ENCODE data around the gene DARS1.
"Not testable (repeated sequence)": the region's sequence is repeated elsewhere in the genome, so short reads cannot be mapped to it uniquely, and the experiment has no call there.

DARS1 gene

GRCh38 chr2:135980434-135981079, 4.9 kb downstream of the DARS1 start:
- DNase-seq (ENCODE audit: low read depth), result no peak

GRCh38 chr2:135975702-135976101, 9.7 kb downstream of the DARS1 start:
- no peak for DNase-seq (ENCODE audit: low read depth)

DNA sequence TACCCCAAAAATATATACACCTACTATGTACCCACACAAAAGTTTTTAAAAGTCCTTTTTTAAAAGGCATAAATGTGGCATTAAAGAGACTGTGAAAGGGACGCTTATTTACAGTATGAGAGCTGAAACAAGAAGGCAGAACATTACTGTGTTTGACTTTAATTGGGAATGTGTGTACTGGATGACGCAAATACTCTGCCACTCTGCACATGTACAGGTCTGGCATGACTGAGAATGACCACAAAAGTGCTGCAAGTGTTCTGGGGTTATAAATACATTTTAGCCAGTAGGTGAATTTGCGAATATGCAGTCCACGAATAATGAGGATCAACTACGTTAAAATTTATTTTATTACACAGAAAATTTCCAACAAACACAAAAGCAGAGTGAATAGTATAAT, 11.4 kb downstream of the DARS1 start:
- DNase-seq (ENCODE audit: low read depth), result no peak

- DNase-seq (ENCODE audit: low read depth), result no peak
Measured at GRCh38 chr2:135969655-135970387, 15.6 kb downstream of the DARS1 start.

- DNase-seq (ENCODE audit: low read depth), result no peak
Measured at GRCh38 chr2:135965756-135966155, 19.7 kb downstream of the DARS1 start.

DNA sequence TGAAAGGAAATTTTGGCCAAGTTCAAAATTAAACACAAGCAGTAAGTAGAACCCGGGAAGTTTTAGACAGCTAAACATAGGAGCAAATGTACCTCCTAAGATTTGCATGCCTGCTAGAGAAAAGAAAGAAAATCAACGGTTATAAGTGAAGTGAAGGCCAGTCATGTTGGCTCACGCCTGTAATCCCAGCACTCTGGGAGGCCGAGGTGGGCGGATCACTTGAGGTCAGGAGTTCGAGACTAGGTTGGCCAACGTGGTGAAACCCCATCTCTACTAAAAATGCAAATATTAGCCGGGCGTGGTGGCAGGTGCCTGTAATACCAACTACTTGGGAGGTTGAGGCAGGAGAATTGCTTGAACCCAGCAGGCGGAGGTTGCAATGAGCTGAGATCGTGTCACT, 21.0 kb downstream of the DARS1 start:
- not testable (repeated sequence) for DNase-seq (ENCODE audit: low read depth)

DNA sequence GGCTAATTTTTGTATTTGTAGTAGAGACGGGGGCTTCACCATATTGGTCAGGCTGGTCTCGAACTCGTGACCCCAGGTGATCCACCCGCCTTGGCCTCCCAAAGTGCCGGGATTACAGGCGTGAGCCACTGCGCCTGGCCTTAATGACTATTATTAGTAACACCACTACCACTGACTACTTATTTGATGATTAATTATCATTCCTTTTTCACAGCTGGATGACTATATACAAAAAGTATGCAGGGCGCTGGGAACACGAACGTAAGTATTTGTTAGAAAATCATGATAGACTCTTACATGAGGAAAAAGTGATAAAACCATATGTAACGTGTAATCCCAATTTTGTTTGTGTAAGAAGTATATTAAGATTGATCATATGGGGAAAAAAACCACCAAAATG, 21.6 kb downstream of the DARS1 start:
- DNase-seq (ENCODE audit: low read depth), result no peak

DNA sequence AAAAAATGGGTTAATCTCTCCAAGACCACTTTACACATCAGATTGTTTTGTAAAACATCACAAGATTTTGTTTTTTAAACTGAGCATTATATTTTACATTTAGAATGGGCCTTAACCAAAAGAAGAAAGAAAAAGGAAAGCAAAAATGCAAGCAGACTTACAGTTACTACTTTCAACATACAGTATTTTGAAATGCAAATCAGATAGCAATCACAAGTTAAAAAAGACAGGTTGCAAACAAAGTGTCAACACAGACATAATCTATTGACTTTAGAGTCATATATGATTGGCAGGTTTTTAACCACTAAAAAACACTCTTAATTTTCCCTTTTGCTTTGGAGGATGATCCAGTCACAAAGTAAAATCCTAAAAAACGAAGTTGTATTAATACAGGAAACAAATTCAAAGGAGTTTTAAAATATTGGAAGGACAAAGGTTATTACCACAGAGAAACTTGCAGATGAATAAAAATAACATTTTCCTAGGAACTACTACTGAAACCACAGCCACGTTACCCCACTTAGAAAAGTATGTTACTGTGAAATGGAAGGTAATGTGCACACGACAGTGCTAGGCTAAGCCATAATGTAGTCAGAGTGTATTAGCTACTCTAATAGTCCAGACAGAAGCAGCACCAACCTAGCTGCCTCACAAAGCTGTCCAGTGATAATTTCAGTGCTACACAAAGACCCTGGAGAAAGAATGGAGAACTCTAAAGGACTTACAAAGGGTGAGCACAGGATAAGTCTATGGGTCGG, 22.9 kb downstream of the DARS1 start:
- DNase-seq (ENCODE audit: low read depth), result no peak

DNA sequence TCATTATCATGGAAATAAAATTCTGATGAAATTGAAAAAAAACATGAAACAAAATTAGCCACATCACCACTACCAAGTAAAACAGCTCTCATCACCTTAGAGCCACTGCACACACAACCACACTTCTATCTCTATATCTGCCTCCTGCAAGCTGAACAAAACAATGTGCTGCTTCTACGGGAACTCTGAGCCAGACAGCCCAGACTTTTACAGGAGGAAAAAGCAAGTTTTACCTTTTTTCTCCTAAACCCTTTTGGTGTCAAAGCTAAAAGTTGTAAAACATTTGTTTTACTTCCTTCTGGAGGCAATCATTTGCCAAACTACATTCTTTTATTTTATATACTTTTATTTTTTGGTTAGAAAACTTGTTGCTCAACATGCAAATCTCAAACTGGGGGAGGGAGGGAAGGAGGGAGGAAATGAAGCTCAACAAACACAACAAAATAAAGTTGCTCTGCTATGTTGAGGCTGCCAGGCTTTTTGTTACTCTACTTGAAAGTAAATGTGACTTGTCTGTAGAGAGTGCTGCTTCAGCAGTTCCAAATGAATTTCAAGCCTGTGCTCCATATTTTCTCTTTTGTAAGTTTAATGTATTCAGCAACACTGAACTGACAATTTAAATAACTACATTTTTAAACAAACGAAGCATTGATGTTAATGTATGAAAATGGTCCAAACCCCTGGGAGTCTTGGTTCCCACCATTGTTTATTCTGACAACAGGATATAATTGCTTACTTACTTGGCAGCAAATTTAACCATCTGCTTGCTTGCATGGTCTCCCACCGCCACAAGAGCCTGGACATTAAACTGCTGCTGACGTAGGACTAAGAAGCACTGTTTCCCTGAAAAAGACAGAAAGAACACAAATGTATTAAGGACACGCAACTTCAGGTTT, 24.5 kb downstream of the DARS1 start:
- DNase-seq (ENCODE audit: low read depth), result no peak

GRCh38 chr2:135960150-135960549, 25.3 kb downstream of the DARS1 start:
- no peak for DNase-seq (ENCODE audit: low read depth)

DNA sequence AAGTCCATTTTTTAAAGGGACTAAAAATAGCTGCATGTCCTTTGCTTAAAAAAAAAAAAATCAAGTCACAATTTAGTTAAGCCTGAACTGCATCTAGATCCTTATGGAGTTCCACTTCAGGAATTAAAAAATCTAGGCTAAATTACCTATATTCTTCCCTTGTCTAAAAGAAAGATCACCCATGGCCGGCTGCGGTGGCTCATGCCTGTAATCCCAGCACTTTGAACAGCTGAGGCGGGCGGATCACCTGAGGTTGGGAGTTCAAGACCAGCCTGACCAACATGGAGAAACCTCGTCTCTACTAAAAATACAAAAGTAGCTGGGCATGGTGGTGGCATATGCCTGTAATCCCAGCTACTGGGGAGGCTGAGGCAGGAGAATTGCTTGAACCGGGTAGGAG, 26.5 kb downstream of the DARS1 start:
- not testable (repeated sequence) for DNase-seq (ENCODE audit: low read depth)

- no peak for DNase-seq (ENCODE audit: low read depth)
Measured at GRCh38 chr2:135954020-135954601, 31.3 kb downstream of the DARS1 start.

DNA sequence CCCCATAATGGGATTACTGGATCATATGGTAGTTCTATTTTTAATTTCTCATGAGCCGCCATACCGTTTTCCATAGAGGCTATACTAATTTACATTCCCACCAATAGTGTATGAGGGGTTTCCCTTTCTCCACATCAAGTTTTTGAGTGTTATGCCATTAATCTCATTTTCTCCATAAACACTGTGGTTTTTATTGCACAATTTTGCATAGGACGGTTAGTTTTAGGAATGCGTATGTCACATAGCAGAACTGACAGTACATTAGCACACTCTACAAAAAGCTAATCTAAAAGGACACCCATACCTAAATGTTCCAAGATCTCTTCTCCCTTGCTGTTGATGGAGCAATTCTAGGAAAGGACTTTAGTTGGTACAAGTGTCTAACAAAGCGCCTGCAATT, 32.5 kb downstream of the DARS1 start:
- no peak for DNase-seq (ENCODE audit: low read depth)

DNA sequence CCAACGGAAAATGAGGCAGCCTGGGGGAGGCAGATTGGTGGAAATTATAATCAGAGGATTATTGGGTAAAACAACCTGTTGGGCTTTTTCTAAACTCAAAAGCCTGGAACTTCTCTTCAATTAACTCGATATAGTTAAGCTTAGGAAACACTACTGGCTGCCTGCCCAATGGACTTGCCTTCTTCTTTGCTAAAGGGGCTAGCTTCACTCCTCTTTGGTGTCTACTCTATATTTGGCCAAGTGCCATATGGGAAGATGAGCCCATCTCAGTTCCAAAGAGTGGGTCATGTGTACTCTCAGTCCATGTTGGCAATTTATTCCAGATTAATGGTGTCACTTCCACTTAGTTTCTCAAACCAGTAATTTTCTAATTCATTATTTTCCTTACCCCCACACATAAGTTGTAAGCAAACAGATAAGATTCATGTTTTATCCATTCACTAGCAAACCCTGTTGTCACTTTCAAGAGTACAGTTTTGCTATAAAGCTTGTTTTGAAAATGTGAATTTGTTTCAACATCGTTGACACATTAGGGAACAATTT, 34.3 kb downstream of the DARS1 start:
- no peak for DNase-seq (ENCODE audit: low read depth)

DNA sequence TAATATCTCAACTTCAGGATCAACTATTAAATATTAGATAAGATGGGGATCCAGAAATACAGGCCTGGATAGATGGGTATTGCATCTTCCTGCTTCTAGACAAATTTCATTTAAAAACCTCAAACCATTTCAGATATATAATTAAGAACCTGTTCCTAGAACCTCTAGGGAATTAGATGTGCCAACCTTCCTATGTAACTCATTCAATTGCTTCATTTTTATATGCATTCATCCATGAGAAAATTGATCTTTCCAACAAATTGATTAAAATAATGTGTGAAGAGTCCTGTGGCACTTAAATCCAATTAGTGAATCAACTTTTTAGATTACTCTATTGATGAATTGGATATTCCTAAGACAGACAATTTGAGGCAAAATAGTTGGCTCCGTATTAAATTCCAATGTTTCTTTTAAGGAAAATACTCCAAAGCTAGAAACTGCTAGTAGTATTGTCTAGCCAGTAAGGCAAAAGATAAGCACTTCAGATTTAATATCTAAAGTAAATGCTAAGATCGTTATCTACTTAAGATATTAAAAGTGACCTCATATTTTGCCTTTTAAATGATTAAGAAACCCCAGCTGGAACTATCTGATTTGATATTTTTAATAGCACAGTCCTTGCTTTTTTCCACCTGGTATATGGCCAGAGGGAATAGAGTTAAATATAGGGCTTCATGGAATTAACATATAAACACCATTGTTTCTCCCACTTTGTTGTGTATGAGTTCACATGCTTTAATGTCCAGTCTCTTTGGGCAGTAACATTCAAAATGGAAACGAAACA, 35.8 kb downstream of the DARS1 start:
- no peak for DNase-seq (ENCODE audit: low read depth)

- DNase-seq (ENCODE audit: low read depth), result peak; percentile 21
Measured at GRCh38 chr2:135948642-135949355, 36.6 kb downstream of the DARS1 start.

- DNase-seq (ENCODE audit: low read depth), result no peak
Measured at GRCh38 chr2:135948141-135948540, 37.3 kb downstream of the DARS1 start.

DNA sequence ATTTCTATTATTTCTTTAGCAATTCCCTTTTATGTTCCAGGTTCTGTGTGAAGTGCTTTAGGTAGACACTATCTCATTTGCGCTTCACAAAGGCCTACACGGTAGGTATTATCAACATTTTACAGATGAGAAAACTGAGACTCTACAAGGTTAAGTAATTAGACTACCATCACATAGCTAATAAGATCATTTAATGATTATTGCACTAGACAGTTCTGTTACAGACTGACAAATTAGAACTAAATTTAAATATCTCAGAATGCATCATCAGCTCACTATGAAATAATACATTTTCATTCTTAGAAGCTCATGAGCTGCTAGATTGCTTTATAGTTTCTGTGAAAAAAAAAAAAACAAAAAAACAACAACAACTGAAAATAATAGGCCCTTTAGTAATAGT, 37.9 kb downstream of the DARS1 start:
- no peak for DNase-seq (ENCODE audit: low read depth)

- no peak for DNase-seq (ENCODE audit: low read depth)
Measured at GRCh38 chr2:135945526-135945925, 39.9 kb downstream of the DARS1 start.

GRCh38 chr2:135944625-135945024, 40.8 kb downstream of the DARS1 start:
- DNase-seq (ENCODE audit: low read depth), result no peak
